Measurements from ENCODE around the gene FAM114A2. TPM values are rescaled to one million over a fixed set of nuclear protein-coding genes. Genes with fewer than 3 reads are reported as not detected.

The FAM114A2 gene
- total RNA-seq, 6 donors from 2014 or later: 10.5 to 45.3 (median 17.1) TPM

DNA sequence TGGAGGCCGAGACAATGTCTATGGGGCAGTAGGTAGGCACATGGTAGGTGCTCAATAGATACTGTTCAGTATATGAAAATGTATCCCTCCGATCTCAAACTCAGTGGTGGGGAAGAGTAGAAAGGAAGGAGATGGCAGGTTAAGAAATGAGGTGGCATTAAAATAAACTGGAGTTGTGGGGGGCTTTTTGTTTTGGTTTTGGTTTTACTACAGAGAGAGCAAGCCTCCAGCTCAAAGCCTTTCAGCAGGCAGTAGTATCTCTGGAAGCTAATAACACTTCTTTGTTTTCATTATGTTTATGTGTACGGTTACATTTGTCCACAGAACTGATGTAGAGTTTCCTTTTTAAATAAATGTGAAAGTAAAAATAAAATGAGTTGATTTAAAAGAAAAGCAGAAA lies 8.6 kb upstream of the FAM114A2 start:
- Histone ChIP-seq H3K4me1 (peaks cover 7 to 21% (median 14%) of the 10 kb centered on the region in 4 donors), H3K27ac (no peak overlapping the region), H3K27me3 (no peaks in the 10 kb centered on the region), H3K4me3 (no peak overlapping the region), H3K9me3 (no peaks in the 10 kb centered on the region), H3K36me3 (peaks cover 0 to 27% (median 2%) of the 10 kb centered on the region in 4 donors)
- TF ChIP-seq CTCF (IDR thresholded peaks at IDR 0.05) (no peak), POLR2A (IDR thresholded peaks at IDR 0.05) (no peak), POLR2AphosphoS5 (IDR thresholded peaks at IDR 0.05) (no peak), EP300 (IDR thresholded peaks at IDR 0.05) (no peak)
- ATAC-seq (ENCODE audit: low FRiP score in 2 of 2) (no peak), DNase-seq (no peak)
- 71 to 81% methylated on average over 3 of the region's 3 CpGs for WGBS, 2 donors

DNA sequence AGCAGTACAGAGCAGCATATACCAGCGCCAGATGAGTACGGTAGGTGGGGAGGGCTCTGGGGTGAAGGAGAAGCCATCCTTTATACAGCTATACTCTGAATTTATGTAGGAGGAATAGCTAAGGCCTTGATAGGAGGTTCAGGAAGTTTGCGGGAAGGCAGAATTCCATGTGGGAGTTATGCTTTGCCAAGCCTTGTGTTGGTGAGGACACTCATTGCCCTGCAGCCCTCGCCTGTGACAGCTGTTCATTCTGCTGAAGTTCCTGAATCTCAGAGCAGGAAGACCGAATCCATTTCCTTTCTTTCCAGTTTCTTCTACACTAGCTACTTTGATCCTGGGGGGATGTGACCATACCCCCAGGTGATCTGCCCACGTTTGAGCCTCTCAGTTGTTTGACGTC lies 7.8 kb upstream of the FAM114A2 start:
- no peaks in the 10 kb centered on the region for H3K9me3 ChIP-seq
- WGBS, 2 donors: 87% methylated on average over 7 of the region's 7 CpGs
- no peak overlapping the region for H3K4me3 ChIP-seq
- H3K27ac ChIP-seq: no peak overlapping the region
- no peaks in the 10 kb centered on the region for H3K27me3 ChIP-seq
- TF ChIP-seq CTCF (IDR thresholded peaks at IDR 0.05) (no peak), POLR2AphosphoS5 (IDR thresholded peaks at IDR 0.05) (no peak), POLR2A (IDR thresholded peaks at IDR 0.05) (no peak), EP300 (IDR thresholded peaks at IDR 0.05) (no peak)
- peaks cover 15 to 29% (median 21%) of the 10 kb centered on the region in 4 donors for H3K4me1 ChIP-seq
- DNase-seq (no peak), ATAC-seq (ENCODE audit: low FRiP score in 2 of 2) (no peak)
- peaks cover 0 to 23% (median 0%) of the 10 kb centered on the region in 4 donors for H3K36me3 ChIP-seq

GRCh38 chr5:154044581-154044980 lies 5.9 kb upstream of the FAM114A2 start:
- Histone ChIP-seq H3K27ac (no peak overlapping the region), H3K36me3 (peaks cover 0 to 8% (median 0%) of the 10 kb centered on the region in 4 donors), H3K4me3 (no peak overlapping the region), H3K9me3 (no peaks in the 10 kb centered on the region), H3K4me1 (peaks cover 24 to 45% (median 35%) of the 10 kb centered on the region in 4 donors), H3K27me3 (no peaks in the 10 kb centered on the region)
- no peak for DNase-seq
- TF ChIP-seq EP300 (IDR thresholded peaks at IDR 0.05) (no peak), CTCF (IDR thresholded peaks at IDR 0.05) (no peak), POLR2A (IDR thresholded peaks at IDR 0.05) (no peak), POLR2AphosphoS5 (IDR thresholded peaks at IDR 0.05) (no peak)
- 91 to 94% methylated on average over 2 of the region's 2 CpGs for WGBS, 2 donors
- ATAC-seq (ENCODE audit: low FRiP score in 2 of 2): no peak

GRCh38 chr5:154044099-154044498 lies 5.4 kb upstream of the FAM114A2 start:
- TF ChIP-seq POLR2A (IDR thresholded peaks at IDR 0.05) (no peak), POLR2AphosphoS5 (IDR thresholded peaks at IDR 0.05) (no peak), EP300 (IDR thresholded peaks at IDR 0.05) (no peak), CTCF (IDR thresholded peaks at IDR 0.05) (no peak)
- 77 to 83% methylated on average over 3 of the region's 3 CpGs for WGBS, 2 donors
- no peaks in the 10 kb centered on the region for H3K27me3 ChIP-seq
- DNase-seq (no peak), ATAC-seq (ENCODE audit: low FRiP score in 2 of 2) (no peak)
- peaks cover 26 to 49% (median 37%) of the 10 kb centered on the region in 4 donors for H3K4me1 ChIP-seq
- no peak overlapping the region for H3K27ac ChIP-seq
- no peaks in the 10 kb centered on the region for H3K9me3 ChIP-seq
- H3K36me3 ChIP-seq: peaks cover 0 to 7% (median 0%) of the 10 kb centered on the region in 4 donors
- no peak overlapping the region for H3K4me3 ChIP-seq

GRCh38 chr5:154042766-154043165 lies 4.1 kb upstream of the FAM114A2 start:
- WGBS, 2 donors: 25 to 30% methylated on average over 2 of the region's 2 CpGs
- Histone ChIP-seq H3K9me3 (no peaks in the 10 kb centered on the region), H3K4me3 (no peak overlapping the region), H3K27me3 (no peaks in the 10 kb centered on the region), H3K27ac (peak overlapping the region in 1 of 4 donors; percentile 59), H3K4me1 (peaks cover 29 to 51% (median 42%) of the 10 kb centered on the region in 4 donors), H3K36me3 (peaks cover 0 to 7% (median 0%) of the 10 kb centered on the region in 4 donors)
- no peak for TF ChIP-seq CTCF (IDR thresholded peaks at IDR 0.05)
- TF ChIP-seq POLR2AphosphoS5 (IDR thresholded peaks at IDR 0.05): no peak
- no peak for TF ChIP-seq EP300 (IDR thresholded peaks at IDR 0.05)
- no peak for TF ChIP-seq POLR2A (IDR thresholded peaks at IDR 0.05)
- ATAC-seq (ENCODE audit: low FRiP score in 2 of 2) (no peak), DNase-seq (no peak)

Measured in upper lobe of left lung (tissue), 6 donors.